Brain microvascular endothelial cell (primary cell): ENCODE measurements around the gene SLC39A12.
A peak's percentile ranks its signal among the peaks of the same experiment; 100 is the strongest.

Source experiments
- DNase-seq: peaks from one replicate; pipeline ENCODE4 v3.0.0-alpha.2; 2020
- H3K27ac ChIP-seq: fragments of 250-450 bp; sonication (Bioruptor Pico); 2 replicates; pipeline ENCODE4 v1.5.1; 2020; ENCODE audit warnings: mild to moderate bottlenecking, moderate library complexity
- H3K27me3 ChIP-seq: fragments of 250-450 bp; sonication (Bioruptor Pico); replicated peaks from 2 replicates; pipeline ENCODE4 v1.5.1; 2020; ENCODE audit warnings: mild to moderate bottlenecking
- H3K36me3 ChIP-seq: fragments of 250-450 bp; sonication (Bioruptor Pico); replicated peaks from 2 replicates; pipeline ENCODE4 v1.5.1; 2020; ENCODE audit warnings: mild to moderate bottlenecking
- H3K4me3 ChIP-seq: 2 replicates; pipeline ENCODE4 v1.5.1; 2011; ENCODE audit warnings: low read depth, mild to moderate bottlenecking, control low read depth, low read length, moderate library complexity
- CTCF ChIP-seq: IDR thresholded peaks from 2 replicates; pipeline ENCODE4 v1.5.1; 2011; ENCODE audit warnings: low read depth, mild to moderate bottlenecking, moderate library complexity, low read length, control low read depth, inconsistent platforms; ENCODE audit errors: missing control alignments
- in situ Hi-C: cut with HindIII; loops from 2 replicates; pipeline ENCODE4 v1.10.0; 2017; ENCODE audit warnings: low sequenced_read_pairs, low pct_ligation_motif_present

Gene SLC39A12

DNA sequence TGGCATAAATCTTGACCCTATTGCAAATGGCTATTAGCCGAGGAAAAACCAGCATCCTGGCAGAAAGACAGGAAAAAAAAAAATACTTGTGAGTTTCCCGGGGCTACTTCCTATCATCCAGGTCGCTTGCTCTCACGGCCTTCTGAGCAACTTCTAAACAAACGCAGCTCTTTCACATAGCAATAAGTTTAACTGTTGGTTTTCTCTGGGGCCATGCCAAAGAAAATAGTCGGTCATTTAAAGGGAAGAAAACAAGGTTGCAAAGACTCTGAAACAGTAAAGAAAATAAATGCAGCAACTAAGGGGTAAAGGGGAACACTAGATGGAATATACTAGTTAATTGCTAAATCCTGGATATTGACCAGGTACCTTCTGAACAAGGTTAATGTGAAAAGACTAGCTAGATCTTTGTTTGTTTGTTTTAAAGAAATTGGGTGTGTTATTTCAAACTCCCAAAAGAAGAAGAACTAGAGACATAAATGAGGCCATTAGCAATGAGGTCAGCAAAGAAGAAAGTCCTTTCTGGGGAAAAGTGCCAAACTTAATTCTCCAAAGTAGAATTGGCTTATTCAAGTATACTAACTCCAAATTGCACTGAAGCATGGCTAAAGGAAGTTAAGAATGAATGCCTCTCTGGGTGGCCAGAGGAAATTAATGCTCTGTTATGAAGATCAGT lies 54.2 kb downstream of the SLC39A12 start:
- H3K27me3 ChIP-seq = no peaks in the 10 kb centered on the region
- H3K4me3 ChIP-seq = no peak overlapping the region
- peak; percentile 83 for DNase-seq
- in situ Hi-C loops = no loop called here
- no peak for TF ChIP-seq CTCF
- H3K27ac ChIP-seq = peak overlapping the region; percentile 62
- H3K36me3 ChIP-seq = no peaks in the 10 kb centered on the region

GRCh38 chr10:18008986-18009385 lies 57.3 kb downstream of the SLC39A12 start:
- Histone ChIP-seq H3K36me3 (no peaks in the 10 kb centered on the region), H3K4me3 (no peak overlapping the region), H3K27ac (no peak overlapping the region), H3K27me3 (no peaks in the 10 kb centered on the region)
- no peak for TF ChIP-seq CTCF
- DNase-seq = no peak
- in situ Hi-C loops = no loop called here

GRCh38 chr10:18010050-18010449 lies 58.3 kb downstream of the SLC39A12 start:
- no peak overlapping the region for H3K4me3 ChIP-seq
- in situ Hi-C loops = no loop called here
- H3K27ac ChIP-seq = no peak overlapping the region
- H3K36me3 ChIP-seq = no peaks in the 10 kb centered on the region
- no peak for DNase-seq
- H3K27me3 ChIP-seq = no peaks in the 10 kb centered on the region
- TF ChIP-seq CTCF = no peak

DNA sequence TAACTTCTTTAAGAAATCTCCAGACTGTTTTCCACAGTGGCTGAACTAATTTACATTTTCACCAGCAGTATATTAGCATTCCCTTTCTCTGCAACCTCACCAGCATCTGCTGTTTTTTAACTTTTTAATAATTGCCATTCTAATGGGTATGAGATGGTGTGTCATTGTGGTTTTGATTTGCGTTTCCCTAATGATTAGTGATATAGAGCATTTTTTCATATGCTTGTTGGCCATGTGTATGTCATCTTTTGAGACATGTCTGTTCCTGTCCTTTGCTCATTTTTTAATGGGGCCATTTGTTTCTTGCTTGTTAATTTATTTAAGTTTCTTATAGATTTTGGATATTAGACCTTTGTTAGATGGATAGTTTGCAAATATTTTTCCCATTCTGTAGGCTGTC lies 68.8 kb downstream of the SLC39A12 start:
- no peak for TF ChIP-seq CTCF
- Histone ChIP-seq H3K36me3 (no peaks in the 10 kb centered on the region), H3K27ac (no peak overlapping the region), H3K27me3 (no peaks in the 10 kb centered on the region), H3K4me3 (no peak overlapping the region)
- no peak for DNase-seq
- in situ Hi-C loops = no loop called here

DNA sequence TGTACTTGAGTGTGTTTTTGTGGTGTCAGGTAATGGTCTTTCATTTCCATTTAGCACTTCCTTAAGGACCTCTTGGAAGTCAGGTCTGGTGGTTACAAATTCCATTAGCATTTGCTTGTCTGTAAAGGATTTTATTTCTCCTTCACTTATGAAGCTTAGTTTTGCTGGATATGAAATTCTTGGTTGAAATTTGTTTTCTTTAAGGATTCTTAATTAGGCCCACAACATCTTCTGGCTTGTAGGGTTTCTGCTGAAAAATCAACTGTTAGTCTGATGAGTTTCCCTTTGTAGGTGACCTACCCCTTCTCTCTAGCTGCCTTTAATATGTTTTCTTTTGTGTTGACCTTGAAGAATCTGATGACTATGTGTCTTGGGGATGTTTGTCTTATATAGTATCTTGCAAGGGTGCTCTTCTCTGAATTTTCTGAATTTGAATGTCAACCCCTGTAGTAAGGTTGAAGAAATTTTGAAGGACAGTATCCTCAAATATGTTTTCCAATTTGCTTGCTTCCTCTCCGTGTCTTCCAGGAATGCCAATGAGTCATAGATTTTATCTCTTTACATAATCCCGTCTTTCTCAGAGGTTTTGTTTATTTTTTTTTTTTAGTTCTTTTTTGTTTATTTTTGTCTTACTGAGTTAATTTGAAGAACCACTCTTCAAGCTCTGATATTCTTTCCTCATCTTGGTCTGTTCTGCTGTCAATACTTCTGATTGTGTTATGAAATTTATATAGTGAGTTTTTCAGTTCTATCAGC lies 70.2 kb downstream of the SLC39A12 start:
- no peak for DNase-seq
- H3K4me3 ChIP-seq = no peak overlapping the region
- in situ Hi-C loops = no loop called here
- H3K27me3 ChIP-seq = no peaks in the 10 kb centered on the region
- H3K36me3 ChIP-seq = no peaks in the 10 kb centered on the region
- no peak for TF ChIP-seq CTCF
- no peak overlapping the region for H3K27ac ChIP-seq
